Adipocyte (in vitro differentiated cells): ENCODE data around the gene FYTTD1.
"Not testable (repeated sequence)": the region's sequence is repeated elsewhere in the genome, so short reads cannot be mapped to it uniquely, and the experiment has no call there.

Experiments used
- DNase-seq: peaks from one replicate; pipeline ENCODE4 v3.0.0-alpha.2; 2015; ENCODE audit warnings: low read depth
- H3K27me3 ChIP-seq: replicated peaks from 2 replicates; pipeline ENCODE4 v1.7.0; 2013; ENCODE audit warnings: mild to moderate bottlenecking, low read length, moderate library complexity; ENCODE audit not compliant: control insufficient read depth, insufficient read depth
- H3K36me3 ChIP-seq: 2 replicates; pipeline ENCODE4 v1.7.0; 2013; ENCODE audit warnings: low read length, mild to moderate bottlenecking, moderate library complexity; ENCODE audit not compliant: control insufficient read depth, insufficient read depth, severe bottlenecking
- H3K4me1 ChIP-seq: 2 replicates; pipeline ENCODE4 v1.7.0; 2013; ENCODE audit warnings: mild to moderate bottlenecking, low read length, moderate library complexity; ENCODE audit not compliant: control insufficient read depth, insufficient read depth
- H3K4me3 ChIP-seq: 2 replicates; pipeline ENCODE4 v1.7.0; 2013; ENCODE audit warnings: mild to moderate bottlenecking, low read length, moderate library complexity
- H3K9ac ChIP-seq: 2 replicates; pipeline ENCODE4 v1.7.0; 2013; ENCODE audit warnings: mild to moderate bottlenecking, low read length, moderate library complexity
- H3K9me3 ChIP-seq: 2 replicates; pipeline ENCODE4 v1.7.0; 2013; ENCODE audit warnings: mild to moderate bottlenecking, low read length, moderate library complexity; ENCODE audit not compliant: control insufficient read depth

FYTTD1 gene

GRCh38 chr3:197749601-197750395 is at the start of gene FYTTD1:
FYTTD1 (plus strand) TSS chr3:197749883; CDS start chr3:197749972, 89 bp downstream.
- H3K4me3 ChIP-seq: peak within 1 kb of the TSS; percentile 97
- H3K4me1 ChIP-seq: peaks cover 30% of the 10 kb centered on the region
- H3K9me3 ChIP-seq: no peaks in the 10 kb centered on the region
- no peaks in the 10 kb centered on the region for H3K36me3 ChIP-seq
- DNase-seq: peak; percentile 98
- H3K9ac ChIP-seq: peak within 1 kb of the TSS; percentile 92
- H3K27me3 ChIP-seq: no peaks in the 10 kb centered on the region

GRCh38 chr3:197700095-197700494 is 49.6 kb upstream of the FYTTD1 start:
- no peak for DNase-seq
- Histone ChIP-seq H3K9me3 (no peaks in the 10 kb centered on the region), H3K9ac (no peak overlapping the region), H3K36me3 (peaks cover 70% of the 10 kb centered on the region), H3K27me3 (no peaks in the 10 kb centered on the region), H3K4me3 (no peak overlapping the region), H3K4me1 (no peaks in the 10 kb centered on the region)

DNA sequence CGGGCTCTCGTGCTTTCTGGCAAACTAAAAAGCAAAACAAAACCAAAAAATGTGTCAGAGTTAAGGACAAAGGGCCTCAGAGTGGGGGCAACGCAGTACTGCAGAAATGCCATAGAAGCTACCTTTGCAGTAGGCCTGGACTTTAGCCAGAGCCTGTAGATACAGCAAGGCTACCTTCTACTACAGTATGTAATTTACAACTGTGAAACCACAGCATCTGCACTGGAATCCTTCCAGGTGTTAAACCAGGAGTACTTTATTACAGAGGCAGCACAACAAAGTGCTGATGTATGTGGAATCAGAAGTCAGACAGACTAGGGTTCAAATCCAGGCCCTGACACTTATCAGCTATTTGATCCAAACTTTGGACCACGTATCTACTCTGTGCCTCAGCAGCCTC is 47.8 kb upstream of the FYTTD1 start:
- no peaks in the 10 kb centered on the region for H3K27me3 ChIP-seq
- H3K4me3 ChIP-seq: no peak overlapping the region
- no peaks in the 10 kb centered on the region for H3K9me3 ChIP-seq
- H3K9ac ChIP-seq: no peak overlapping the region
- peaks cover 57% of the 10 kb centered on the region for H3K36me3 ChIP-seq
- H3K4me1 ChIP-seq: no peaks in the 10 kb centered on the region
- no peak for DNase-seq

GRCh38 chr3:197706658-197707057 is 43.0 kb upstream of the FYTTD1 start:
- peaks cover 17% of the 10 kb centered on the region for H3K36me3 ChIP-seq

GRCh38 chr3:197709135-197709534 is 40.5 kb upstream of the FYTTD1 start:
- H3K4me1 ChIP-seq: peaks cover 15% of the 10 kb centered on the region

More at GRCh38 chr3:197706658-197707057, 43.0 kb upstream of the FYTTD1 start:
- no peak for DNase-seq
- Histone ChIP-seq H3K9ac (no peak overlapping the region), H3K27me3 (no peaks in the 10 kb centered on the region), H3K9me3 (no peaks in the 10 kb centered on the region), H3K4me3 (no peak overlapping the region), H3K4me1 (peaks cover 2% of the 10 kb centered on the region)

GRCh38 chr3:197710965-197711364 is 38.7 kb upstream of the FYTTD1 start:
- H3K27me3 ChIP-seq, H3K9ac ChIP-seq, DNase-seq, H3K9me3 ChIP-seq, H3K36me3 ChIP-seq, H3K4me3 ChIP-seq: not testable (repeated sequence)
- H3K4me1 ChIP-seq: peaks cover 15% of the 10 kb centered on the region

More at GRCh38 chr3:197709135-197709534, 40.5 kb upstream of the FYTTD1 start:
- no peak for DNase-seq
- peaks cover 6% of the 10 kb centered on the region for H3K36me3 ChIP-seq
- H3K4me3 ChIP-seq: no peak overlapping the region
- H3K9ac ChIP-seq: no peak overlapping the region
- H3K9me3 ChIP-seq: no peaks in the 10 kb centered on the region
- H3K27me3 ChIP-seq: no peaks in the 10 kb centered on the region

- no peaks in the 10 kb centered on the region for H3K9me3 ChIP-seq
- H3K36me3 ChIP-seq: no peaks in the 10 kb centered on the region
- H3K27me3 ChIP-seq: no peaks in the 10 kb centered on the region
- H3K4me1 ChIP-seq: peaks cover 15% of the 10 kb centered on the region
- DNase-seq: peak; percentile 98
- H3K4me3 ChIP-seq: peak overlapping the region; percentile 77
- H3K9ac ChIP-seq: peak overlapping the region; percentile 84
These were observed 37.5 kb upstream of the FYTTD1 start for GRCh38 chr3:197711973-197712707.

GRCh38 chr3:197713477-197713822 is 36.2 kb upstream of the FYTTD1 start:
- Histone ChIP-seq H3K9me3 (no peaks in the 10 kb centered on the region), H3K4me1 (peaks cover 16% of the 10 kb centered on the region), H3K27me3 (no peaks in the 10 kb centered on the region), H3K36me3 (no peaks in the 10 kb centered on the region), H3K9ac (peak overlapping the region; percentile 84), H3K4me3 (peak overlapping the region; percentile 77)
- DNase-seq: no peak

DNA sequence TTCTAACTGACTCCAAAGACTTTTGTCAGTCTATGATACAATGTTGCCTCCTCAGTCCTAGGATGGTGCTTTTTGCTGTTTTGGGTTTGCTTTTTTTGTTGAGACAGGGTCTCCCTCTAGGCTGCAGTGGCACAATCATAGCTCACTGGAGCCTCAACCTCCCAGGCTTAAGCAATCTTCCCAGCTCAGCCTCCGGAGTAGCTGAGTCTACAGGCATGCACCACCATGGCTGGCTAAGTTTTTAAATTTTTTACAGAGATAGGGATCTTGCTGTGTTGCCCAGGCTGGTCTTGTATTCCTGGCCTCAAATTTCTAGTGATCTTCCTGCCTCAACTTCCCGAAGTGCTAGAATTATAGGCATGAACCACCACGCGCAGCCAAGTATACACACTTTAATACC is 35.4 kb upstream of the FYTTD1 start:
- no peaks in the 10 kb centered on the region for H3K27me3 ChIP-seq

DNA sequence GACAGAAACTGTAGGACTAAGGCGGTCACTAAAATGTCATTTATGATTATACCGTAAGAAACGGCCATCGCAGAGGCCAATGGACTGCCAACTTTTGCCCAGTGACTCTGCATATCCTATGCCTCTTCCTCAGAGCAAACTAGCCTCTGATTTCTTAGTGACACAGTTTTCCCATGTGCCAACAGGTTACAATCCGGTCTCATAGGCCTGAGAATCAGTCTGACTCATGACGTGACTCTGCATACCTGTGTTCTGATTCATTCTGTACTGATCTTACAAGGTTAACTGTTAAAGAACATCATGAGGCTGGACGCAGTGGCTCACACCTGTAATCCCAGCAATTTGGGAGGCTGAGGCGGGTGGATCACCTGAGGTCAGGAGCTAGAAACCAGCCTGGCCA is 30.8 kb upstream of the FYTTD1 start:
- H3K9me3 ChIP-seq: peaks cover 6% of the 10 kb centered on the region
- H3K9ac ChIP-seq: no peak overlapping the region
- peak; percentile 58 for DNase-seq
- H3K4me1 ChIP-seq: peaks cover 6% of the 10 kb centered on the region
- H3K27me3 ChIP-seq: no peaks in the 10 kb centered on the region
- no peak overlapping the region for H3K4me3 ChIP-seq
- no peaks in the 10 kb centered on the region for H3K36me3 ChIP-seq

More for the DNA sequence above, 35.4 kb upstream of the FYTTD1 start:
- Histone ChIP-seq H3K9ac (no peak overlapping the region), H3K36me3 (no peaks in the 10 kb centered on the region), H3K9me3 (no peaks in the 10 kb centered on the region), H3K4me3 (no peak overlapping the region), H3K4me1 (peaks cover 21% of the 10 kb centered on the region)
- no peak for DNase-seq

GRCh38 chr3:197720694-197721093 is 29.0 kb upstream of the FYTTD1 start:
- H3K27me3 ChIP-seq: no peaks in the 10 kb centered on the region
- H3K4me3 ChIP-seq: no peak overlapping the region
- peaks cover 6% of the 10 kb centered on the region for H3K4me1 ChIP-seq
- H3K36me3 ChIP-seq: no peaks in the 10 kb centered on the region
- H3K9me3 ChIP-seq: peaks cover 6% of the 10 kb centered on the region
- no peak overlapping the region for H3K9ac ChIP-seq
- no peak for DNase-seq
